Mucosa of stomach (tissue), 1 donor: ENCODE results near the gene TSGA10.
A peak's percentile ranks its signal among the peaks of the same experiment; 100 is the strongest.
"Not testable (repeated sequence)": the region's sequence is repeated elsewhere in the genome, so short reads cannot be mapped to it uniquely, and the experiment has no call there.

Source experiments
- H3K27me3 ChIP-seq: one replicate; pipeline ENCODE4 v1.7.0; 2013; ENCODE audit warnings: mild to moderate bottlenecking, low read length; ENCODE audit not compliant: control insufficient read depth, insufficient read depth
- H3K36me3 ChIP-seq: one replicate; pipeline ENCODE4 v1.7.0; 2013; ENCODE audit warnings: low read length; ENCODE audit not compliant: control insufficient read depth, insufficient read depth
- H3K4me1 ChIP-seq: one replicate; pipeline ENCODE4 v1.7.0; 2013; ENCODE audit warnings: mild to moderate bottlenecking, low read length; ENCODE audit not compliant: control insufficient read depth, insufficient read depth
- H3K4me3 ChIP-seq: one replicate; pipeline ENCODE4 v1.7.0; 2013; ENCODE audit warnings: low read length
- H3K9ac ChIP-seq: one replicate; pipeline ENCODE4 v1.7.0; 2013; ENCODE audit warnings: mild to moderate bottlenecking, low read length, moderate library complexity
- H3K9me3 ChIP-seq: one replicate; pipeline ENCODE4 v1.7.0; 2013; ENCODE audit warnings: mild to moderate bottlenecking, low read length, moderate library complexity; ENCODE audit not compliant: control insufficient read depth
- donor health status: Pancreatic carcinoma.

TSGA10 gene

GRCh38 chr2:99141110-99142108 is 13.3 kb downstream of the TSGA10 start, which contains the start of gene C2orf15:
Gene C2orf15 (plus strand): TSS chr2:99141707. CDS start chr2:99150559, 8,852 bp downstream.
- Histone ChIP-seq H3K36me3 (no peaks in the 10 kb centered on the region), H3K9me3 (no peaks in the 10 kb centered on the region), H3K27me3 (no peaks in the 10 kb centered on the region), H3K9ac (peak within 1 kb of the TSS; percentile 78), H3K4me3 (peak within 1 kb of the TSS; percentile 43), H3K4me1 (peaks cover 4% of the 10 kb centered on the region)

- Histone ChIP-seq H3K9me3 (no peaks in the 10 kb centered on the region), H3K27me3 (no peaks in the 10 kb centered on the region), H3K4me1 (peaks cover 4% of the 10 kb centered on the region), H3K9ac (peak overlapping the region; percentile 78), H3K4me3 (peak overlapping the region; percentile 43), H3K36me3 (no peaks in the 10 kb centered on the region)
Measured at GRCh38 chr2:99140860-99141109, 14.0 kb downstream of the TSGA10 start.

GRCh38 chr2:99140056-99140859 is 14.5 kb downstream of the TSGA10 start:
- Histone ChIP-seq H3K4me3 (peak overlapping the region; percentile 43), H3K36me3 (no peaks in the 10 kb centered on the region), H3K9me3 (no peaks in the 10 kb centered on the region), H3K27me3 (no peaks in the 10 kb centered on the region), H3K4me1 (peaks cover 4% of the 10 kb centered on the region), H3K9ac (peak overlapping the region; percentile 78)

GRCh38 chr2:99139003-99139402 is 15.7 kb downstream of the TSGA10 start:
- H3K9ac ChIP-seq, result no peak overlapping the region
- H3K36me3 ChIP-seq, result no peaks in the 10 kb centered on the region
- peaks cover 4% of the 10 kb centered on the region for H3K4me1 ChIP-seq
- no peaks in the 10 kb centered on the region for H3K9me3 ChIP-seq
- H3K27me3 ChIP-seq, result no peaks in the 10 kb centered on the region
- no peak overlapping the region for H3K4me3 ChIP-seq

GRCh38 chr2:99135044-99135556 is 19.6 kb downstream of the TSGA10 start:
- H3K9me3 ChIP-seq, H3K4me1 ChIP-seq, H3K36me3 ChIP-seq, H3K27me3 ChIP-seq, H3K9ac ChIP-seq, H3K4me3 ChIP-seq: not testable (repeated sequence)

GRCh38 chr2:99127981-99128380 is 26.8 kb downstream of the TSGA10 start:
- Histone ChIP-seq H3K36me3 (no peaks in the 10 kb centered on the region), H3K27me3 (no peaks in the 10 kb centered on the region), H3K4me1 (no peaks in the 10 kb centered on the region), H3K9me3 (no peaks in the 10 kb centered on the region), H3K9ac (no peak overlapping the region), H3K4me3 (no peak overlapping the region)

- H3K36me3 ChIP-seq, result no peaks in the 10 kb centered on the region
- no peak overlapping the region for H3K4me3 ChIP-seq
- no peaks in the 10 kb centered on the region for H3K4me1 ChIP-seq
- no peaks in the 10 kb centered on the region for H3K9me3 ChIP-seq
- H3K27me3 ChIP-seq, result no peaks in the 10 kb centered on the region
- no peak overlapping the region for H3K9ac ChIP-seq
Measured at GRCh38 chr2:99112617-99113016, 42.1 kb downstream of the TSGA10 start.

GRCh38 chr2:99111945-99112344 is 42.8 kb downstream of the TSGA10 start:
- H3K9me3 ChIP-seq, result no peaks in the 10 kb centered on the region
- no peaks in the 10 kb centered on the region for H3K36me3 ChIP-seq
- H3K9ac ChIP-seq, result no peak overlapping the region
- no peak overlapping the region for H3K4me3 ChIP-seq
- no peaks in the 10 kb centered on the region for H3K27me3 ChIP-seq
- no peaks in the 10 kb centered on the region for H3K4me1 ChIP-seq

- no peaks in the 10 kb centered on the region for H3K27me3 ChIP-seq
- H3K9ac ChIP-seq, result no peak overlapping the region
- no peaks in the 10 kb centered on the region for H3K9me3 ChIP-seq
- no peaks in the 10 kb centered on the region for H3K4me1 ChIP-seq
- H3K4me3 ChIP-seq, result no peak overlapping the region
- H3K36me3 ChIP-seq, result no peaks in the 10 kb centered on the region
Measured at GRCh38 chr2:99111236-99111635, 43.5 kb downstream of the TSGA10 start.

- H3K4me3 ChIP-seq, result no peak overlapping the region
- H3K36me3 ChIP-seq, result no peaks in the 10 kb centered on the region
- no peaks in the 10 kb centered on the region for H3K4me1 ChIP-seq
- no peaks in the 10 kb centered on the region for H3K27me3 ChIP-seq
- H3K9ac ChIP-seq, result no peak overlapping the region
- H3K9me3 ChIP-seq, result no peaks in the 10 kb centered on the region
Measured at GRCh38 chr2:99106913-99107312, 47.8 kb downstream of the TSGA10 start.

- H3K4me3 ChIP-seq, result no peak overlapping the region
- H3K36me3 ChIP-seq, result no peaks in the 10 kb centered on the region
- no peak overlapping the region for H3K9ac ChIP-seq
Measured at GRCh38 chr2:99104006-99104405, 50.7 kb downstream of the TSGA10 start.

GRCh38 chr2:99101697-99102096 is 53.0 kb downstream of the TSGA10 start:
- Histone ChIP-seq H3K4me3 (no peak overlapping the region), H3K9me3 (no peaks in the 10 kb centered on the region), H3K4me1 (no peaks in the 10 kb centered on the region), H3K36me3 (no peaks in the 10 kb centered on the region), H3K27me3 (no peaks in the 10 kb centered on the region), H3K9ac (no peak overlapping the region)

More at GRCh38 chr2:99104006-99104405, 50.7 kb downstream of the TSGA10 start:
- no peaks in the 10 kb centered on the region for H3K4me1 ChIP-seq
- no peaks in the 10 kb centered on the region for H3K27me3 ChIP-seq
- H3K9me3 ChIP-seq, result no peaks in the 10 kb centered on the region
